HG03469 (cell line): Measurements from ENCODE around the gene SERPINA4.

Experiments used
- ATAC-seq: cut with Tn5 transposase; IDR thresholded peaks from one replicate; pipeline ENCODE4 v1.9.1; 2021; ENCODE audit warnings: mild to moderate bottlenecking, moderate library complexity, moderate number of reproducible peaks; ENCODE audit not compliant: unreplicated experiment

SERPINA4 gene

GRCh38 chr14:94560751-94561655, at the start of gene SERPINA4:
TSS of gene SERPINA4 (plus strand) at chr14:94561442. CDS start at chr14:94563483, 2,041 bp downstream.
- no peak for ATAC-seq

DNA sequence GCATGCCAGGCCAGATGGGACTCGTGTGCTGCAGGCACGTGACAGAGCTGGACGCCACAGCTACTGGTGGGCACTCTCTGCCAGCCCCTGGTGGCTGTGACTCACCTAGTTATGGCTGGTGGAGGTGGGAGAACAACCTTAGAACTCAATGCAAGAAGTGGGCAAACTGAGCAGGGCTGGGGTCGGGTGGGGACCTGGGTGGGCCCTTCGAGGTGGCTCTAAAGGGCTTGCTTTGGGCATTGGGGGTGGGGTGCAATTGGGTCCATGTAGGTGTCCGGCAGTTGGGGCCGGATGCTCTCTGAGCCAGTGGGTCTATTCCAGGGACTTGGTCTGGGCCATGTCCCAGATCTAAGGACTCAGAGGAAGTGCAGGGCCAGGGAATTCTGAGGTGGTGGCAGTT, 46.9 kb upstream of the SERPINA4 start:
- no peak for ATAC-seq

GRCh38 chr14:94515426-94515825, 45.8 kb upstream of the SERPINA4 start:
- no peak for ATAC-seq

DNA sequence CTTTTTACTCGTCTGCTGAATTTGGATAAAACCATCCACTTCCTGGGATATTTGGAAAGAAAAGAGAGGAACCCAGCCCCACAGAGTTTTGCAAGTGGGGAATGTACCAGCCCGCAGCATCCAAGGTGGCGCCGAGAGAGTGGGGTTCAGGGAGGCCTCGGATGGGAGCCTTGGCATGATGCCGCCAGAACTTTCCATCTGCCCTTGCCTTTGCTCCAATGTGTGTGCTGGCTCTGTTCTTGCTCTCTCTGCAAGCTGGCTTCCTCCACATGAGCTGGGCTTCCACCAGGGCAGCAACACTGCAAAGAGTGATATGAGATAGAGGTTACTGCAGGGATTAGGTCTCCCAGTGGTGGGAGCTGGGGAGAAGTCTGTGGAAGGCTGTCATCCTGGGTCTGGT, 45.4 kb upstream of the SERPINA4 start:
- ATAC-seq, result no peak

DNA sequence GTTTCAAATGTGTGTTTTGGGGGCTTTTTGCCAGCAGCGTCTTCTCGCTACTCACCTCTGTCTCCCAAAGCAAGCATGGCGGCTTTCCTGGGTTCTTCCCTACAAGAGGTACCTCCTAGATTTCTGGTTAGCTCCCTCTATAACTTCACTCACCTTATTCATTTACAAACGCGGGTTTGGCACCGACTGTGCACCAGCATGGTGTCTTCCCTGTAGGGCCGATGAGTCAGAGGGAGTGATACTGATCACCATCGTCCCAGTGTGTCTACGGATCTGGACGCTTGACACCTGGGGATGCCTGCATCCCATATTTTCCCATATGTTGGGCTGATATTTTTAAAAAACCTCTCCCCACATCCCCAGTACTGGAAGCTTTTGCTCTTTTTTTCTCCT, 44.0 kb upstream of the SERPINA4 start:
- ATAC-seq, result no peak

GRCh38 chr14:94517641-94518257, 43.5 kb upstream of the SERPINA4 start:
- ATAC-seq, result no peak

- no peak for ATAC-seq
These were observed 39.7 kb upstream of the SERPINA4 start for GRCh38 chr14:94521375-94522114.

GRCh38 chr14:94522115-94522724, 39.0 kb upstream of the SERPINA4 start:
- no peak for ATAC-seq

GRCh38 chr14:94523265-94523664, 38.0 kb upstream of the SERPINA4 start:
- no peak for ATAC-seq

DNA sequence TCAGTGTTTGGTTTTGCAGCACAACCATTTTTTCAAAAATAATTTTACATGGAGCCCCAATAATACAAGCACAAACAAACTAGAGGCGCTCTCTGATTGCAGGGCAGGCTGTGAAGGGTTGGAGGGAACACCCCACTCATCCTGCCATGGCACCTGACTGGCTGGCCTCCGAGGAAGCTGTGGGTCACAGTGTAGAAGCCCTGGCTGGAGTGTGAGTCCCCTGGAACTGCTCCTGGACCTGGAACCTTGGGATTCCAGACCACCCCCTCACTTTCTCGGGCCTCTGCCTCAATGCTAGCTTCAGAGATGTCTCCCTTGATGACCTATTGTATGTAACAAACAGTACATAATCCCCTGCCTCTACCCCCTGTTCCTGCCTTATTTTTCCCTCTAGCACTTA, 37.1 kb upstream of the SERPINA4 start:
- no peak for ATAC-seq

GRCh38 chr14:94531187-94531586, 30.1 kb upstream of the SERPINA4 start:
- ATAC-seq, result no peak

DNA sequence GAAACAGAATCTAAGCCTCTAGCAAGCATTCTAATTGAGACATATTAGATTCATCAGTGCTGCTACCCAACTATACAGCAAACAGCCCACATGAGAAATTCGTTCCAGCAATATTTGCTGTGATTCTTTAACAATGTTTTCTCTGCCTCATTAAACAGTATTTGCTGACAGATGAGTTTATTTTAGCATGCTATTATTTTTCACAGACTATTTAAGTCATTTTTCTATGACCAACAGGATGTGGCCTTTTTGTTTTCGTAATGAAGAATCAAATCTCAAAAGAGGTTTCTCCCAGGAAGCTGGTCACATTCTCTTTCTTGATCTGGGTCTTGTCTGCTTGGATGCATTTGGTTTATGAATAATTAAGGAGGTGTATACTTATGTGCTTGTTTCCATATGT, 28.8 kb upstream of the SERPINA4 start:
- no peak for ATAC-seq

DNA sequence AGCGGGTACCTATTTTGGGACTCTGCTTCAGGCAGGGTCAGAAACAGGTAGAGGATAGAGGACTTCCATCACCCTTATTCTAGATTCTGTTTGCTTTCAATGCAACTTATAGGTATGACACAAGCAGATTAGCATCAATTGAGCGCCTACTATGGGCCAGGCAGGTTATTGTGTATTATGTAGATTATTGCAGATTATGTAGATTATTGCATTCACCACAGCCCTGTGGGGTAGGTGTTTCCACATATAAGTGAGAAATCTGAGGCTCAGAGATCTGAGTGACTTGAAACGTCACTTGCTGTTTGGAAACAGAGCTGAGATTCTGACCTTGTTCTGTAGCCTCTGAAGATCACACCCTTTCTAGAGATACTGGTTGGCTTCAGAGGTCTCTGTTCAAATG, 25.7 kb upstream of the SERPINA4 start:
- no peak for ATAC-seq

DNA sequence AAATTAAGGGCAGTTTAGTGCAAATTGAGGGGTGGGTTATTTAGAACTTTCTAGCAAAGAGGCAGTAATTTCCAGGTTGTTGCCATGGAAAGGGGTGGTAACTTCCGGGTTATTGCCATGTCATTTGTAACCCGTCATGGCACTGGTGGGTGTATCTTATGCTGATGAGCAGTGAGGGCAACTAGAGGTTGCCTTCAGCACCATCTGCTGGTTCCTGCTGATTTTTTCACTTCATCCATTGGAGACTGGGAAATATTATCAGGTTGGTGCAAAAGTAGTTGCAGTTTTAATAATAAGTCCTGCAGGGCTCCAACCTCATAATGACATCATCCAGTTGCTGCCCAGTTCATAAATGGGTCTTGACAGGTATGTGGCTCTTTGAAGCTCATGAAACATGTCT, 24.4 kb upstream of the SERPINA4 start:
- ATAC-seq, result no peak

- no peak for ATAC-seq
These were observed 23.0 kb upstream of the SERPINA4 start for GRCh38 chr14:94538070-94538740.

DNA sequence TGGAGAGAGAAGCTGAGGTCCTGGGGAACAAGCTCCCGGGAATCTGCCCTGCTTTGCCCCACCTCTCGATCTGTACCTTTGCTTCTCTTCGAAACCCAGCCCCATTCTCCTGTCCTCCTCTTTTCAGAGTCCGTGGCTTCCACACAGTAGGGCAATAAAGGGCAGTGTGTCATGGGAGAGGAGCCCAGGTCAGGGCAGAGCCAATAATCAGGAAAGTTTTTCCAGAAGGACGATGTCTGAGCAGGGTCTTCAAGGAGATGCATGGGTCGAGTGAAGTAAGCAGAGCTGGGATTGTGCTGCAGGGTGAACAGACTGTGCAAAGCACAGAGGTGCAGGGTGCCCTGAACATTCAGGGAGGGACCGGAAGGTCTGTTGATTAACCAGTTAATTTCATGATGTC, 22.1 kb upstream of the SERPINA4 start:
- ATAC-seq, result no peak

GRCh38 chr14:94540031-94540794, 21.0 kb upstream of the SERPINA4 start:
- no peak for ATAC-seq

DNA sequence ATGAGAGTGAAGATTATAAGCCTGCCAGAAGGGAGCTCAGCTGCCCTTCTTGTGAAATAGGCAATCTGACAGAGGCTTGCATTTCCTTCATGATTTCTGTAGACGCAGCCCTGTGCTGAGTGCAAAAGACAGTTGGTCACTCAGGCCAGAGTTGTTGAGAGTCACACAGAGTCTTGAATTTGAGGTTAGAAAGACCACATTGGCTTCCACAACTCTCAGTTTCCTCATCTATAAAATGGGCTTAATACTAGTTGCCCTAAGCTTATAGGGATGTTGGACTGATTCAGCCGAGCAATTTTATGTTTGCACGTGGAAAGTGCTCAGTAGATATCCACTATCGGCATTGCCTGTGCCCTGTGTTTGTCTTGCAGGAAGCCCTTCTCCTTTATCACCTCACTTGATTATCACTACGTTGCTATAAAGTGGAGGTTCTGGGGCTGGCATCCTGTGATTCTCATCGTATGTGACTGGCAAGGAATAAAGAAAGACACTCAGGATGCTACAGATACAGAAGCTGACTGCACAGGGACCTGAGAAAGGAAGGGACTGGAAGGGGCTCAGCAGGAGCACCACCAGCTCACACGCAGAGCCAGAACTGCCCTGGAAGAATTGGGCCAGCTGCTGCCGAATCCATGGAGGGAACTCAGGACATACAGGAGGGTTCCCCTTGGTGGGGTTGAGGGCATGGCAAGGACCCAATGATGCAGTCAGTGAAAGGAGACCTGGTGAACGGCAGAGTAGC, 19.8 kb upstream of the SERPINA4 start:
- no peak for ATAC-seq

- ATAC-seq, result no peak
These were observed 19.0 kb upstream of the SERPINA4 start for GRCh38 chr14:94542111-94542810.
